CD14-positive monocyte (primary cell): ENCODE measurements around the gene ARHGAP15. TPM values are rescaled to one million over a fixed set of nuclear protein-coding genes. Genes with fewer than 3 reads are reported as not detected.

Experiments
- DNase-seq, 3 donors: peaks; one replicate each; pipeline ENCODE4 v3.0.0-alpha.2; 2011 to 2022
- H2AFZ ChIP-seq: 2 replicates; pipeline ENCODE4 v1.6.0; 2012; ENCODE audit warnings: mild to moderate bottlenecking, low read depth, low read length, inconsistent platforms; ENCODE audit not compliant: insufficient read depth, poor library complexity, severe bottlenecking
- H3K27ac ChIP-seq, 2 donors: 1 replicate in 1 of 2; 2 replicates in 1 of 2; pipeline ENCODE4 v1.5.1; 2012 to 2013; ENCODE audit warnings: low read length in 2 of 2, control low read depth in 1 of 2, inconsistent platforms in 1 of 2, low read depth in 1 of 2, mild to moderate bottlenecking in 1 of 2
- H3K27me3 ChIP-seq, 2 donors: one replicate each; pipeline versions ENCODE4 v1.6.0 to v1.6.1; 2011 to 2013; ENCODE audit warnings: low read length in 2 of 2; ENCODE audit not compliant: control insufficient read depth in 2 of 2, insufficient read depth in 2 of 2
- H3K36me3 ChIP-seq, 2 donors: replicated peaks in 1 of 2; 1 replicate in 1 of 2; 2 replicates in 1 of 2; pipeline versions ENCODE4 v1.5.1 to v1.6.1; 2012 to 2013; ENCODE audit warnings: low read length in 2 of 2, control low read depth in 1 of 2, inconsistent platforms in 1 of 2, mild to moderate bottlenecking in 1 of 2; ENCODE audit not compliant: insufficient read depth in 2 of 2, control insufficient read depth in 1 of 2
- H3K4me1 ChIP-seq, 2 donors: 1 replicate in 1 of 2; 2 replicates in 1 of 2; pipeline versions ENCODE4 v1.5.1 to v1.6.1; 2012 to 2013; ENCODE audit warnings: low read length in 2 of 2, control low read depth in 1 of 2, inconsistent platforms in 1 of 2, mild to moderate bottlenecking in 1 of 2, moderate library complexity in 1 of 2; ENCODE audit not compliant: insufficient read depth in 2 of 2, control insufficient read depth in 1 of 2
- H3K4me2 ChIP-seq: replicated peaks from 2 replicates; pipeline ENCODE3; 2012; ENCODE audit warnings: low read length, moderate library complexity, mild to moderate bottlenecking; ENCODE audit not compliant: poor library complexity, severe bottlenecking; ENCODE audit errors: extremely low read depth
- H3K4me3 ChIP-seq, 3 experiments: fragments of 200-600 bp in 1 of 3; sonication (generic) in 1 of 3; replicated peaks in 1 of 3; 1 replicate in 2 of 3; 2 replicates in 1 of 3; pipeline ENCODE4 v1.5.1; 2011 to 2013; ENCODE audit warnings: low read length in 3 of 3, mild to moderate bottlenecking in 3 of 3, control low read depth in 2 of 3, low read depth in 2 of 3, inconsistent platforms in 1 of 3, moderate library complexity in 1 of 3
- H3K79me2 ChIP-seq: 2 replicates; pipeline ENCODE4 v1.6.0; 2012; ENCODE audit warnings: mild to moderate bottlenecking, control low read depth, inconsistent platforms, low read length, moderate library complexity; ENCODE audit not compliant: insufficient read depth
- H3K9ac ChIP-seq: 2 replicates; pipeline ENCODE4 v1.6.0; 2017; ENCODE audit warnings: low read length, mild to moderate bottlenecking; ENCODE audit not compliant: insufficient read depth, poor library complexity, severe bottlenecking
- H3K9me3 ChIP-seq, 2 donors: replicated peaks in 1 of 2; 1 replicate in 1 of 2; 2 replicates in 1 of 2; pipeline versions ENCODE4 v1.5.1 to v1.6.1; 2012 to 2013; ENCODE audit warnings: low read length in 2 of 2, control low read depth in 1 of 2; ENCODE audit not compliant: control insufficient read depth in 1 of 2, insufficient read depth in 1 of 2
- H4K20me1 ChIP-seq: 2 replicates; pipeline ENCODE4 v1.6.0; 2012; ENCODE audit warnings: mild to moderate bottlenecking, low read length, control low read depth, moderate library complexity; ENCODE audit not compliant: insufficient read depth
- H3K27ac Mint-ChIP-seq, 7 donors: one replicate each; pipeline ENCODE4 v1.8.0; 2020; ENCODE audit warnings: mild to moderate bottlenecking in 7 of 7, mixed read lengths in 7 of 7, moderate library complexity in 6 of 7, inconsistent platforms in 2 of 7
- H3K27me3 Mint-ChIP-seq, 3 donors: one replicate each; pipeline ENCODE4 v1.8.0; 2021 to 2022; ENCODE audit warnings: low read depth in 3 of 3, mild to moderate bottlenecking in 3 of 3, mixed read lengths in 3 of 3, moderate library complexity in 3 of 3, inconsistent platforms in 1 of 3
- H3K36me3 Mint-ChIP-seq, 2 donors: one replicate each; pipeline ENCODE4 v1.8.0; 2020; ENCODE audit warnings: mixed read lengths in 2 of 2, inconsistent platforms in 1 of 2, mild to moderate bottlenecking in 1 of 2
- H3K4me1 Mint-ChIP-seq: one replicate; pipeline ENCODE4 v1.8.0; 2020; ENCODE audit warnings: mild to moderate bottlenecking, mixed read lengths
- H3K4me3 Mint-ChIP-seq, 2 donors: one replicate each; pipeline ENCODE4 v1.8.0; 2020; ENCODE audit warnings: mild to moderate bottlenecking in 2 of 2, mixed read lengths in 2 of 2, moderate library complexity in 1 of 2
- H3K9me3 Mint-ChIP-seq, 7 donors: one replicate each; pipeline ENCODE4 v1.8.0; 2020 to 2022; ENCODE audit warnings: mixed read lengths in 7 of 7, mild to moderate bottlenecking in 6 of 7, moderate library complexity in 6 of 7, inconsistent platforms in 2 of 7
- CTCF ChIP-seq: fragments of 200-600 bp; IDR thresholded peaks from one replicate; pipeline ENCODE4 v1.8.0; 2022; ENCODE audit warnings: antibody characterized with exemption, mild to moderate bottlenecking
- WGBS: methylation state at CpG from one replicate; pipeline ENCODE4 v1.1.5; 2013; ENCODE audit warnings: missing lambda C conversion rate; ENCODE audit not compliant: insufficient coverage; 5-methylcytosine and 5-hydroxymethylcytosine counted together
- intact Hi-C, 2 donors: fragments of 100-400 bp; cut with micrococcal nuclease; formaldehyde crosslinking; loops; one replicate each; pipeline versions ENCODE4 v1.15.0 to v1.15.1; 2023
- polyA plus RNA-seq, 3 donors: library from polyadenylated mRNA; depleted of rRNA in 1 of 3; unstranded in 2 of 3; stranded (reverse) in 1 of 3; fragments of 300-500 nt in 2 of 3; fragments of >200 nt in 1 of 3; fragmentation: Illumina TruSeq in 2 of 3; gene quantifications; 1 replicate in 2 of 3; 2 replicates in 1 of 3; pipeline ENCODE4 v1.2.3, GENCODE V29; 2012 to 2021

The ARHGAP15 gene
- polyA plus RNA-seq, 3 donors, result 35.4 to 50.9 (median 50.7) TPM

- no peak overlapping the region for H3K27ac Mint-ChIP-seq
- H3K27me3 ChIP-seq, result no peaks in the 10 kb centered on the region
- H4K20me1 ChIP-seq, result no peaks in the 10 kb centered on the region
- peaks cover 11% of the 10 kb centered on the region for H3K4me1 Mint-ChIP-seq
- H2AFZ ChIP-seq, result no peak overlapping the region
- TF ChIP-seq CTCF, result no peak
- no peak overlapping the region for H3K9ac ChIP-seq
- peaks cover 5 to 44% of the 10 kb centered on the region in 2 donors for H3K36me3 ChIP-seq
- DNase-seq, result no peak
- H3K27me3 Mint-ChIP-seq, result no peaks in the 10 kb centered on the region
- no peak overlapping the region for H3K27ac ChIP-seq
- no peak overlapping the region for H3K4me3 Mint-ChIP-seq
- H3K79me2 ChIP-seq, result no peaks in the 10 kb centered on the region
- no peak overlapping the region for H3K4me3 ChIP-seq
- no peaks in the 10 kb centered on the region for H3K4me1 ChIP-seq
- H3K9me3 Mint-ChIP-seq, result no peaks in the 10 kb centered on the region
- H3K9me3 ChIP-seq, result no peaks in the 10 kb centered on the region
- intact Hi-C loops, result no loop called here
- 100% methylated on average over 1 of the region's 1 CpG for WGBS
- H3K36me3 Mint-ChIP-seq, result peaks cover 30 to 33% of the 10 kb centered on the region in 2 donors
- no peak overlapping the region for H3K4me2 ChIP-seq
Measured at GRCh38 chr2:143701785-143702184, 572.6 kb downstream of the ARHGAP15 start.

DNA sequence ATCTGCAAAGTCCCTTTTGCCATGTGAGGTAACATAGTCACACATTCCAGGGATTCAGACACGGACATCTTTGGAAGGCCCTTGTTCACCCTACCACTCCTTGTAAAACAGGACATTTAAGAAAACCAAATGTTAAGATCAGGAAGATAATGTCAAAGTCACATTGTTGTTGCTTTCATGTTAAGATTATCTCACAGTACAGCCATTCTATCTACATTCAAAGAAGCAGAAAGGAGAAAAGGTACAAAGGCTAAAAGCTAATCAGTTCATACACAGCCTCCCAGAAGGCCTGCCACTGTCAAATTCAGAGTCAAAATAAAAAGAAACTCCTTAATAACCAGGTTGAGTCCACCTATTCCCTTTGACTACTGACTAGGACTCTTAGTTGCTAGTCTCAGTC is 573.7 kb downstream of the ARHGAP15 start:
- no peaks in the 10 kb centered on the region for H4K20me1 ChIP-seq
- Mint-ChIP-seq H3K9me3 (peaks cover 0 to 3% (median 0%) of the 10 kb centered on the region in 7 donors), H3K27ac (no peak overlapping the region), H3K36me3 (peaks cover 41 to 42% of the 10 kb centered on the region in 2 donors), H3K27me3 (no peaks in the 10 kb centered on the region), H3K4me3 (no peak overlapping the region), H3K4me1 (peaks cover 11% of the 10 kb centered on the region)
- WGBS, result no CpG with 5 or more reads among the region's 1 CpG
- intact Hi-C loops, result no loop called here
- H3K27ac ChIP-seq, result no peak overlapping the region
- no peak overlapping the region for H3K9ac ChIP-seq
- H3K9me3 ChIP-seq, result no peaks in the 10 kb centered on the region
- no peak overlapping the region for H3K4me2 ChIP-seq
- H3K27me3 ChIP-seq, result no peaks in the 10 kb centered on the region
- no peaks in the 10 kb centered on the region for H3K4me1 ChIP-seq
- H3K4me3 ChIP-seq, result no peak overlapping the region
- no peaks in the 10 kb centered on the region for H3K79me2 ChIP-seq
- TF ChIP-seq CTCF, result no peak
- peaks cover 5 to 55% of the 10 kb centered on the region in 2 donors for H3K36me3 ChIP-seq
- no peak overlapping the region for H2AFZ ChIP-seq
- DNase-seq, result no peak
